ENCODE data around the gene REXO5.
"Not testable (repeated sequence)": the region's sequence is repeated elsewhere in the genome, so short reads cannot be mapped to it uniquely, and the experiment has no call there.

REXO5 gene

GRCh38 chr16:20801278-20801677, 5.0 kb upstream of the REXO5 start:
- DNase-seq = no peak

- no peak for DNase-seq
Observed at GRCh38 chr16:20803192-20803560, 3.2 kb upstream of the REXO5 start.

- no peak for DNase-seq
Observed at GRCh38 chr16:20803561-20804214, 2.6 kb upstream of the REXO5 start.

GRCh38 chr16:20805684-20806167, 601 bp upstream of the REXO5 start:
- DNase-seq = not testable (repeated sequence)

GRCh38 chr16:20807862-20808261, 1.5 kb downstream of the REXO5 start:
- no peak for DNase-seq

- no peak for DNase-seq
Observed at GRCh38 chr16:20811889-20812439, 5.6 kb downstream of the REXO5 start.

GRCh38 chr16:20812510-20812909, 6.2 kb downstream of the REXO5 start:
- no peak for DNase-seq

GRCh38 chr16:20814784-20815183, 8.5 kb downstream of the REXO5 start:
- DNase-seq = no peak

GRCh38 chr16:20818929-20819585, 12.7 kb downstream of the REXO5 start:
- DNase-seq = no peak

GRCh38 chr16:20821682-20822081, 15.4 kb downstream of the REXO5 start:
- no peak for DNase-seq

- no peak for DNase-seq
Observed at GRCh38 chr16:20822521-20823325, 16.4 kb downstream of the REXO5 start.

GRCh38 chr16:20826039-20826566, 19.8 kb downstream of the REXO5 start:
- no peak for DNase-seq

GRCh38 chr16:20829536-20829935, 23.2 kb downstream of the REXO5 start:
- no peak for DNase-seq

- no peak for DNase-seq
Observed at GRCh38 chr16:20830372-20830771, 24.0 kb downstream of the REXO5 start.

- no peak for DNase-seq
Observed at GRCh38 chr16:20833086-20833485, 26.8 kb downstream of the REXO5 start.

- DNase-seq = no peak
Observed at GRCh38 chr16:20838240-20838639, 31.9 kb downstream of the REXO5 start.

- DNase-seq = no peak
Observed at GRCh38 chr16:20839504-20839903, 33.2 kb downstream of the REXO5 start.

GRCh38 chr16:20844054-20844453, 37.7 kb downstream of the REXO5 start:
- DNase-seq = no peak

- no peak for DNase-seq
Observed at GRCh38 chr16:20844588-20844987, 38.3 kb downstream of the REXO5 start.

GRCh38 chr16:20846030-20846429, 39.7 kb downstream of the REXO5 start:
- no peak for DNase-seq

GRCh38 chr16:20846551-20846950, 40.2 kb downstream of the REXO5 start:
- DNase-seq = no peak

GRCh38 chr16:20847550-20847949, 41.2 kb downstream of the REXO5 start:
- no peak for DNase-seq
